Hematopoietic multipotent progenitor cell treated with erythropoietin and hydrocortisone succinate and interleukin-3 and kit ligand, for 4 days (in vitro differentiated cells): Measurements from ENCODE around the gene IKZF3.
A peak's percentile ranks its signal among the peaks of the same experiment; 100 is the strongest.
"Not testable (repeated sequence)": the region's sequence is repeated elsewhere in the genome, so short reads cannot be mapped to it uniquely, and the experiment has no call there.

Experiments
- DNase-seq: peaks from one replicate; pipeline ENCODE4 v3.0.0-alpha.2; 2015

IKZF3 gene

GRCh38 chr17:39777534-39778365, 86.4 kb downstream of the IKZF3 start:
- DNase-seq = no peak

- DNase-seq = no peak
These were observed 87.9 kb downstream of the IKZF3 start for GRCh38 chr17:39776252-39776651.

- no peak for DNase-seq
These were observed 89.1 kb downstream of the IKZF3 start for GRCh38 chr17:39775031-39775430.

- no peak for DNase-seq
These were observed 90.1 kb downstream of the IKZF3 start for GRCh38 chr17:39774047-39774446.

GRCh38 chr17:39772987-39773934, 90.9 kb downstream of the IKZF3 start:
- no peak for DNase-seq

- DNase-seq = no peak
These were observed 91.7 kb downstream of the IKZF3 start for GRCh38 chr17:39772415-39772814.

- DNase-seq = no peak
These were observed 94.0 kb downstream of the IKZF3 start for GRCh38 chr17:39769974-39770587.

- no peak for DNase-seq
These were observed 97.0 kb downstream of the IKZF3 start for GRCh38 chr17:39767147-39767546.

GRCh38 chr17:39765766-39766165, 98.3 kb downstream of the IKZF3 start:
- DNase-seq = no peak

- peak; percentile 32 for DNase-seq
These were observed 98.9 kb downstream of the IKZF3 start for GRCh38 chr17:39765175-39765574.

GRCh38 chr17:39764171-39764570, 99.9 kb downstream of the IKZF3 start:
- not testable (repeated sequence) for DNase-seq

GRCh38 chr17:39763051-39763820, 100.9 kb downstream of the IKZF3 start:
- no peak for DNase-seq

- DNase-seq = no peak
These were observed 102.1 kb downstream of the IKZF3 start for GRCh38 chr17:39761861-39762496.

- DNase-seq = no peak
These were observed 104.9 kb downstream of the IKZF3 start for GRCh38 chr17:39759204-39759603.

- DNase-seq = peak; percentile 41
These were observed 105.9 kb downstream of the IKZF3 start for GRCh38 chr17:39757931-39758873.

- no peak for DNase-seq
These were observed 106.9 kb downstream of the IKZF3 start for GRCh38 chr17:39757176-39757662.

- no peak for DNase-seq
These were observed 107.6 kb downstream of the IKZF3 start for GRCh38 chr17:39756380-39757079.

GRCh38 chr17:39755554-39756379, 108.3 kb downstream of the IKZF3 start:
- peak; percentile 45 for DNase-seq

GRCh38 chr17:39754958-39755553, 109.1 kb downstream of the IKZF3 start:
- peak; percentile 28 for DNase-seq
